Measurements from ENCODE around the gene BCS1L.

Gene BCS1L

DNA sequence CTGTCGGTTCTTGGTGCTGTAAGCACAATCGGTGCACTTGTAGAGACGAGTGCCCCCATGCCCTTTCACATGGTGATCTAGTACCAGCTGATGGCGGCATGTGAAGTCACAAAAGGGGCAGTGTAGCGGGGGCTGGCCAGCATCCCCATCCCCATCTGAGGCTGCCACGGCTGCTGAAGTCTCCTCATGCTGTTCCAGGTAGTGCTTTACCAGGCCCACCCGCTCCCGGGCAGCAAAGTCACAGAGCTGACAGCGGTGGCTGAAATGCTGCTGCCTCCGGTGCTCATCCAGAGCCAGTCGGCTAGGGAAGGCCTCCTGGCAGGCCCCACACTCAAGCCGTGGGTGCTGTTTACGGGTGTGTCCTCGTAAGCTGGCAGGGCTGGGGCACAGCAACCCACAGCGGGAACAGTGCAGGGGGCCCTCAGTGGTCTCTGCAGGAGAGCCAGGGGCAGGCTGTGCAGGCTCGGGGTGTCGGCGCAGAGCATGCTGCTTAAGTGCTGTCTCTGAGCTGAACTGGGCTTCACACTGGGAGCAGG lies 17.3 kb upstream of the BCS1L start:
- H3K4me3 ChIP-seq (ENCODE audit: low read length): no peak overlapping the region
- H3K9me3 ChIP-seq (replicated peaks; ENCODE audit: low read length): no peaks in the 10 kb centered on the region
- H3K9ac ChIP-seq (ENCODE audit: low read depth, low read length): no peak overlapping the region
- H3K27me3 ChIP-seq (ENCODE audit: control insufficient read depth, insufficient read depth, low read length): no peaks in the 10 kb centered on the region
- H3K36me3 ChIP-seq (ENCODE audit: insufficient read depth, low read length): peaks cover 75% of the 10 kb centered on the region
- no peak overlapping the region for H3K4me2 ChIP-seq (ENCODE audit: low read length)
- H3K4me1 ChIP-seq (ENCODE audit: control insufficient read depth, insufficient read depth, low read length): peaks cover 10% of the 10 kb centered on the region

DNA sequence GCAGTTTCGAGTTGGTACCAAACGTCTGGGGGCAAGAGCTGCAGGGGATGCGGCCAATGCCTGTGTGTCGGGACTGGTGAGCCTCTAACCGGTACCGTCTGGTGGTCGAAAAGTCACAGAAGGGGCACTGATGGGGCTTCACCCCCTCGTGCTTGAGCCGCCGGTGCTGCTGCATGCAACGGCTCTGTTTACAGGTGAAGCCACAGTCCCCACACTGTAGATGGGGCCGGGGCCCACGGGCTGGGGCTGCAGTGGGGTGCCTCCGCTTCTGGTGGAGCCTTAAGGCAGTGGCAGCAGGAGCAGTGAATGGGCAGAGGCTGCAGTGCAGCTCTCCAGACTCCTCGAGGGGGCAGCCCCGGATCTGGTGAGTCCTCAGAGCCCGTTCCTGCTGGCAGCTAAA lies 16.7 kb upstream of the BCS1L start:
- Histone ChIP-seq H3K9me3 (replicated peaks; ENCODE audit: low read length) (no peaks in the 10 kb centered on the region), H3K27me3 (ENCODE audit: control insufficient read depth, insufficient read depth, low read length) (no peaks in the 10 kb centered on the region), H3K36me3 (ENCODE audit: insufficient read depth, low read length) (peaks cover 74% of the 10 kb centered on the region), H3K4me1 (ENCODE audit: control insufficient read depth, insufficient read depth, low read length) (peaks cover 10% of the 10 kb centered on the region), H3K4me2 (ENCODE audit: low read length) (no peak overlapping the region), H3K4me3 (ENCODE audit: low read length) (no peak overlapping the region), H3K9ac (ENCODE audit: low read depth, low read length) (no peak overlapping the region)

DNA sequence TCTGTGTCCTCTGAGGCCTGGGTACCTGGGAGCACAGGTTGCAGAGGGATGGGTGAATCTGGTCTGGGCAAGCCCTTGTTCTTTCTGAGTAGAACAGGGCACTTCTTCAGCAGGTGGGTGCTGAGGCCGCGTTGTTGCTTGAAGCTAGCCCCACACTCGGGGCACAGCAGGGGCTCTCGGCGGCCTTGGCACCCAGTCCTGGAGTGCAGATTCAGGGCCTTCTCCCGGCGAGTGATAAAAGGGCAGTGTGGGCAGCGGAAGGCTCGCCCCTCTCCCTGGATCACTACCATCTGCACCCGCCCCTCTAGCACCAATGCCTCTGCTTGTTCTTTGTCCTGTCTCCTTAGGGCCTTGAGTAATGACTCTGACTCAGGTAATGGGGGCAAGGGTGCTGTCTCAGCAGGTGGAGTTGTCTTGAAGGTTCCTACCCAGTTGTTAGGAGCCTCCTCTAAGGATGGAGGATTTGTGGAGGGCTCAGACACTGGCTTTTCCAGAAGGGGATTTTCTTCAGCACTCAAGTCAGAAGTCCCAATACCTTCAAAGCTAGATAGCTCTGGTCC lies 15.7 kb upstream of the BCS1L start:
- peaks cover 73% of the 10 kb centered on the region for H3K36me3 ChIP-seq (ENCODE audit: insufficient read depth, low read length)
- H3K9ac ChIP-seq (ENCODE audit: low read depth, low read length): no peak overlapping the region
- H3K9me3 ChIP-seq (replicated peaks; ENCODE audit: low read length): no peaks in the 10 kb centered on the region
- no peak overlapping the region for H3K4me3 ChIP-seq (ENCODE audit: low read length)
- no peaks in the 10 kb centered on the region for H3K27me3 ChIP-seq (ENCODE audit: control insufficient read depth, insufficient read depth, low read length)
- H3K4me1 ChIP-seq (ENCODE audit: control insufficient read depth, insufficient read depth, low read length): peaks cover 10% of the 10 kb centered on the region
- H3K4me2 ChIP-seq (ENCODE audit: low read length): no peak overlapping the region

DNA sequence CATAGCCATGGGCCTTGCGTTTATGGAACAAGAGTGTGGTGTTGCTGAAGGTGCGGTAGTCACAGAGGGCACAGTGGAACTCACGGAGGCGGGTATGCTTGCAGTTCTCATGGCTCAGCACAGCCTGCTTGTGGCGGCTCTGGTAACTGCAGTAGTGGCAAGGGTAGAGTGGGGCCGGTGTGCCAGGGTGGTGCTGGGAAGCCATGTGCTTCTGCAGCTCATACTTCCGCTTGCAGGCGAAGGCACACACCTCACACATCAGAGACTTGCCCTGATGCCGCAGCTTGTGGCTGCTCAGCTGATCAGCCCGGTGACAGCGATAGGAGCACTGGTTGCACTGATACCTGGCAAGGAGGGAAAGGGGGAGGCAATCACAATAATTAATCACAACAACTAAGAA lies 14.8 kb upstream of the BCS1L start:
- Histone ChIP-seq H3K4me3 (ENCODE audit: low read length) (no peak overlapping the region), H3K4me2 (ENCODE audit: low read length) (no peak overlapping the region), H3K9ac (ENCODE audit: low read depth, low read length) (peak overlapping the region; percentile 56), H3K9me3 (replicated peaks; ENCODE audit: low read length) (no peaks in the 10 kb centered on the region), H3K4me1 (ENCODE audit: control insufficient read depth, insufficient read depth, low read length) (peaks cover 10% of the 10 kb centered on the region), H3K36me3 (ENCODE audit: insufficient read depth, low read length) (peaks cover 75% of the 10 kb centered on the region), H3K27me3 (ENCODE audit: control insufficient read depth, insufficient read depth, low read length) (no peaks in the 10 kb centered on the region)

DNA sequence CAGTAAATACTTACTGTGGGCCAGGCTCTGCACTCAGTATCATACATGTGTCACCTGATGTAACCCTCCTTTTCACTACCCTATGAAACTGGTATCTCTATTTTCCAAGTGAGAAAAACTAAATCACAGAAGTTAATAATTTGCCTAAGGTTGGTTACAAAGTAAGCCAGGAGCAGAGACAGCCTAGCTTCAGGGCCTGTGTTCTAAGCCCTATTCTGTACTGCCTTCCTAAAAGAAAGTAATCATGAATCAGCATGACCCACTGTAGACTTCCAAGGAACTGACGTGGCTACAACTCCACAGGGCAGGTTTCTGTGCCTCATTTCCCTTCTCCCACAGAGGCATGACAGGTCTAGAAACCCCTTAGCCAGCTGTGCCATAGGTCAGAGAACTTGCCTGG lies 14.4 kb upstream of the BCS1L start:
- Histone ChIP-seq H3K4me1 (ENCODE audit: control insufficient read depth, insufficient read depth, low read length) (peaks cover 10% of the 10 kb centered on the region), H3K4me3 (ENCODE audit: low read length) (no peak overlapping the region), H3K27me3 (ENCODE audit: control insufficient read depth, insufficient read depth, low read length) (no peaks in the 10 kb centered on the region), H3K9me3 (replicated peaks; ENCODE audit: low read length) (no peaks in the 10 kb centered on the region), H3K9ac (ENCODE audit: low read depth, low read length) (peak overlapping the region; percentile 56), H3K36me3 (ENCODE audit: insufficient read depth, low read length) (peaks cover 73% of the 10 kb centered on the region), H3K4me2 (ENCODE audit: low read length) (no peak overlapping the region)

DNA sequence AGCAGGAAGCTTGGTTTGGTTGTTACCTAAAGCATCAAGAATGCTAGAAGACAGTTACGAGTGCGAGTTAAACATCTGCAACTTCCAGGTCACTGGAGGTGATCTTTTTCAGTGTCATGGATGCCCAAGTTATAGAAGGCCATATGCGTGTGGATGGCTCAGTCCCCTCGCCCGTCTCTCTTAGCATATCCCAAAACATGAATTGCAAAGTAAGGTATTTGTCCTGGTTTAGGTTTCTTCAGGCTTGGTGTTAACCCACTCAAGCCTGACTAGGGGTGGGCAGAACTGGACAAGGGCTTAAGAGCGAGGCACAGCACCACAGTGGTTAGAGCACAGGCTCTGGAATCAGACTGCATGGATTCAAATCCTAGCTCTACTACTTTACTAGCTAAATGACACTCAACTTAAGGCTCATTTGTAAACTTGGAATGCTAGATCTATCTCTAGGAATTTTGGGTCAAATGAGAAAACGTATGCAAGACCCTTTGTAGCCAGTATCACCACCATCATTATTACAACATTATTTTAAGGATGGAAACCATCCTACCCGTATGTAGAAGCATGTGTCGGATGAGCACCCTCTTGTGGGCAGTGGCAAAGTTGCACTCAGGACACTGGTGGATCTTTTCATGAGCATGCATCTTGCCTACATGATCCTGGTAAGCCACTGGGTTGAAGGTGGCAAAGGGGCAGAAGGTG lies 11.2 kb upstream of the BCS1L start:
- Histone ChIP-seq H3K4me1 (ENCODE audit: control insufficient read depth, insufficient read depth, low read length) (peaks cover 10% of the 10 kb centered on the region), H3K9me3 (replicated peaks; ENCODE audit: low read length) (no peaks in the 10 kb centered on the region), H3K27me3 (ENCODE audit: control insufficient read depth, insufficient read depth, low read length) (no peaks in the 10 kb centered on the region), H3K9ac (ENCODE audit: low read depth, low read length) (no peak overlapping the region), H3K36me3 (ENCODE audit: insufficient read depth, low read length) (peaks cover 67% of the 10 kb centered on the region), H3K4me3 (ENCODE audit: low read length) (no peak overlapping the region), H3K4me2 (ENCODE audit: low read length) (no peak overlapping the region)

DNA sequence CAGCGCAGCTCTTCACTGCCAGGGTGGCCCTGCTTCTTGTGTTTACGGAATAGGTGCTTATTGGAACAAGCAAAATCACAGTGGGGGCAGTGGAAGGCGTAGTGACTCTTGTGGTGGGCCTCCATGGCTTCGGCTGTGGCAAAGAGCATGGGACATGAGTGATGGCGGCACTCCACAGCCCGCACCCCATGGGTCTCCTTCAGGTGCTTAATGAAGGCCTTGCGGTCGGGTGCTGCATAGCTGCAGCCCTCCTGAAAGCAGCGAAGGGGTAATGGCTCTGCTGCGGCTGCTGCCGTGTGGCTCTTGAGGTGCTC lies 10.7 kb upstream of the BCS1L start:
- H3K9ac ChIP-seq (ENCODE audit: low read depth, low read length): no peak overlapping the region
- H3K4me1 ChIP-seq (ENCODE audit: control insufficient read depth, insufficient read depth, low read length): peaks cover 10% of the 10 kb centered on the region
- no peak overlapping the region for H3K4me3 ChIP-seq (ENCODE audit: low read length)
- no peak overlapping the region for H3K4me2 ChIP-seq (ENCODE audit: low read length)
- no peaks in the 10 kb centered on the region for H3K9me3 ChIP-seq (replicated peaks; ENCODE audit: low read length)
- H3K36me3 ChIP-seq (ENCODE audit: insufficient read depth, low read length): peaks cover 62% of the 10 kb centered on the region
- no peaks in the 10 kb centered on the region for H3K27me3 ChIP-seq (ENCODE audit: control insufficient read depth, insufficient read depth, low read length)

DNA sequence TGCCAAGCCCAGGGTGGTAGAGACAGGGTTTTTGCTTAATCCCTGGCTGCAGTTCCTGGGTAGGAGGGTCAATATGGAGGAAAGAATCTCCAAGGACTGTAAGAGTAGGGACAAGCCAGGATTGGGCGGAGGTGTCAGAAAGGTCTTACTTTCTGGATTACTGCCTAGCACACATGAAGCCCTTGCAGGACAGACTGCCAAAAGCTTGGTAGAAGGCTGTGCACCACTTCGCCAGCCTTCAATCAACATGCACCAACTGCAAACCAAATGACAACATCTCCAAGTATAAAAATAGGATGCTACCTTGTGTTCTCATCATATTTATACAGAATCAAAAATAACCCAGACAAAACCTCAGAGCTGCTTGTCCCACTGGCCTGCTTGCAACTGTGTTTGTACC lies 3.7 kb upstream of the BCS1L start:
- Histone ChIP-seq H3K9me3 (replicated peaks; ENCODE audit: low read length) (no peaks in the 10 kb centered on the region), H3K27me3 (ENCODE audit: control insufficient read depth, insufficient read depth, low read length) (no peaks in the 10 kb centered on the region), H3K4me1 (ENCODE audit: control insufficient read depth, insufficient read depth, low read length) (peaks cover 8% of the 10 kb centered on the region), H3K9ac (ENCODE audit: low read depth, low read length) (no peak overlapping the region), H3K36me3 (ENCODE audit: insufficient read depth, low read length) (peaks cover 27% of the 10 kb centered on the region), H3K4me3 (ENCODE audit: low read length) (no peak overlapping the region), H3K4me2 (ENCODE audit: low read length) (no peak overlapping the region)

DNA sequence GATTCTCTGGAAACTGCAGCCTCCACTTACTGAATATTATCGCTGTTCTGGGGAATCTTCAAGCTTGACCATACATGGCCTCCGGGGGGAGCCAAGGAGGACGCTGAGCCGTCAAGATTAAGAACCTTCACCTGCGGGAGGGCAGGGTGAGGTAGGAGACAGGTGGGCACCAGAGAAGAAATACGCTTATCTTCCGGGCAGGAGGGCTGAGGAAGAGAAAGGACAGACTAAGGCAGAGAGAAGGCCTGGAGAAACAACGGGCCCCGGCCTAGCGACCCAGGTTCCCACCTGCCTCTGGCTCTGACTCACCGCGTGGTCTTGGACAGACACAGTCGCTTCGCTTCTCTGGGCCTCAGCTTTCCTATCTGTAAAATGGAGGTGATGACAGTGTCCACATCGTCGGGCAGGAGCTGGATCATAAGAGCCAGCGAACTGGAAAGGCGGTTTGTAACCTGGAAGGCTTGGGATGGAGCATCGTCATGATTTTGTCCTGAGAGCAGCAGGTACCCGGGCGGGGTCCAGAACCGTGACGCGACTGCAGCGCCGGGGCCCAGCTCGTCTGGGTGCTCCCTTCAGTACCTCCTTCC lies 719 bp upstream of the BCS1L start:
- Histone ChIP-seq H3K4me2 (ENCODE audit: low read length) (peak overlapping the region; percentile 97), H3K36me3 (ENCODE audit: insufficient read depth, low read length) (peaks cover 37% of the 10 kb centered on the region), H3K4me1 (ENCODE audit: control insufficient read depth, insufficient read depth, low read length) (peaks cover 8% of the 10 kb centered on the region), H3K4me3 (ENCODE audit: low read length) (peak overlapping the region; percentile 92), H3K9me3 (replicated peaks; ENCODE audit: low read length) (no peaks in the 10 kb centered on the region), H3K9ac (ENCODE audit: low read depth, low read length) (peak overlapping the region; percentile 88), H3K27me3 (ENCODE audit: control insufficient read depth, insufficient read depth, low read length) (no peaks in the 10 kb centered on the region)

DNA sequence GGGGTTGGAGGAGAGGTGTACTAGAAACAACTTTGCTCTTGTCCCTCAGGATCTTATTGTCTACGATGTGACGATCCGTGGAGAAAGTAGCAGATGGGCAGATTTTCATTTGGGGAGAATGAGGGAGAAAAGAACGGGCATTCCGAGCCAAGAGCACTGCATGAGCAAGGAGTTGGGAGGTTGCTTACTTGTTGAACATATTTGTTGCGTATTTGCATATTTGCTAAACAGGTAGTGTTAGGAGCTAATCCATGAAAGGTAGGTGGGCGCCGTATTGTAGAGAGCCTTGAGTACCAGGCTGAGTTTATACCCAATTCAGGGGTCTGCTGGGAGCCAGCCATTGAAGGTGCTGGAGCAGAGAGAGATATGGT lies 490 bp downstream of the BCS1L start:
- H3K4me3 ChIP-seq (ENCODE audit: low read length): peak overlapping the region; percentile 92
- peaks cover 44% of the 10 kb centered on the region for H3K36me3 ChIP-seq (ENCODE audit: insufficient read depth, low read length)
- peak overlapping the region; percentile 97 for H3K4me2 ChIP-seq (ENCODE audit: low read length)
- peak overlapping the region; percentile 88 for H3K9ac ChIP-seq (ENCODE audit: low read depth, low read length)
- no peaks in the 10 kb centered on the region for H3K9me3 ChIP-seq (replicated peaks; ENCODE audit: low read length)
- no peaks in the 10 kb centered on the region for H3K27me3 ChIP-seq (ENCODE audit: control insufficient read depth, insufficient read depth, low read length)
- peaks cover 8% of the 10 kb centered on the region for H3K4me1 ChIP-seq (ENCODE audit: control insufficient read depth, insufficient read depth, low read length)

DNA sequence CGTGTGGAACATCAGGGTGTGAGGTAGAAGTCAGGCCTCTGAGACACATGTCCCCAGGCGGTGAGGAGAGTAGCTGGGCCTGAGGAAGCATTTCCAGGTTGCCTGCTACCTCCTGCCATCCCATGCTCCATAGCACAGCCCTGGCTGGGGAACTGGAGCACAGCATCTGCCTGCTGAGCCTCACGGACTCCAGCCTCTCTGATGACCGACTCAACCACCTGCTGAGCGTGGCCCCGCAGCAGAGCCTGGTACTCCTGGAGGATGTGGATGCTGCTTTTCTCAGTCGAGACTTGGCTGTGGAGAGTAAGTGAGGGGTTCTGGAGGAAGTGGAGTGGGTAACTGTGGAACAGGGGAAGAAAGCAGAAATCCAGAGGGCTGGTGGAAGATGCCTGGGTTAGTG lies 2.9 kb downstream of the BCS1L start:
- H3K36me3 ChIP-seq (ENCODE audit: insufficient read depth, low read length): peaks cover 56% of the 10 kb centered on the region
- H3K9me3 ChIP-seq (replicated peaks; ENCODE audit: low read length): no peaks in the 10 kb centered on the region
- no peak overlapping the region for H3K9ac ChIP-seq (ENCODE audit: low read depth, low read length)
- H3K4me2 ChIP-seq (ENCODE audit: low read length): no peak overlapping the region
- H3K4me3 ChIP-seq (ENCODE audit: low read length): no peak overlapping the region
- H3K27me3 ChIP-seq (ENCODE audit: control insufficient read depth, insufficient read depth, low read length): no peaks in the 10 kb centered on the region
- peaks cover 8% of the 10 kb centered on the region for H3K4me1 ChIP-seq (ENCODE audit: control insufficient read depth, insufficient read depth, low read length)

DNA sequence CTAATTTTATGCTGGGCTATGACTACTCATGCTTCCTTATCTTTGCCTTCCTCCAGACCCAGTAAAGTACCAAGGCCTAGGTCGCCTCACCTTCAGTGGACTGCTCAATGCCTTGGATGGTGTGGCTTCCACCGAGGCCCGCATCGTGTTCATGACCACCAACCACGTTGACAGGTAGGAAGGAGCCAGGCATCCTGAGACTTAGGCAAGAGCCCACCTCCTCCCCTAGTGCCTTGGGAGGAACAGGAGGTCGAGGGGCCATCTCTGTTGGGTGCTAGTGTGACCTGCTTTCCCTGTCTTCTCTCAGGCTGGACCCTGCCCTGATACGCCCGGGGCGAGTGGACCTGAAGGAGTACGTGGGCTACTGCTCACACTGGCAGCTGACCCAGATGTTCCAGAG lies 3.3 kb downstream of the BCS1L start:
- Histone ChIP-seq H3K4me3 (ENCODE audit: low read length) (no peak overlapping the region), H3K4me2 (ENCODE audit: low read length) (no peak overlapping the region), H3K36me3 (ENCODE audit: insufficient read depth, low read length) (peaks cover 58% of the 10 kb centered on the region), H3K27me3 (ENCODE audit: control insufficient read depth, insufficient read depth, low read length) (no peaks in the 10 kb centered on the region), H3K9ac (ENCODE audit: low read depth, low read length) (no peak overlapping the region), H3K4me1 (ENCODE audit: control insufficient read depth, insufficient read depth, low read length) (peaks cover 8% of the 10 kb centered on the region), H3K9me3 (replicated peaks; ENCODE audit: low read length) (no peaks in the 10 kb centered on the region)

Data from skeletal muscle satellite cell (primary cell).